Peyer's patch (tissue), 4 donors: ENCODE data around the gene SF3A2. TPM values are rescaled to one million over a fixed set of nuclear protein-coding genes. Genes with fewer than 3 reads are reported as not detected.

ENCODE experiments used
- DNase-seq, 3 donors: peaks; one replicate each; pipeline ENCODE4 v3.0.0-alpha.2; 2017 to 2019
- H3K27ac ChIP-seq, 4 donors: fragments of 200-600 bp; sonication (generic); one replicate each; pipeline ENCODE4 v1.5.1; 2016 to 2019
- H3K27me3 ChIP-seq, 2 donors: fragments of 200-600 bp; sonication (generic); one replicate each; pipeline ENCODE4 v1.5.1; 2019
- H3K36me3 ChIP-seq, 3 donors: fragments of 200-600 bp; sonication (generic); one replicate each; pipeline ENCODE4 v1.5.1; 2016 to 2019
- H3K4me1 ChIP-seq, 4 donors: fragments of 200-600 bp; sonication (generic); one replicate each; pipeline ENCODE4 v1.5.1; 2016 to 2019
- H3K4me3 ChIP-seq, 4 donors: fragments of 200-600 bp; sonication (generic); 1 replicate in 3 of 4; 2 replicates in 1 of 4; pipeline ENCODE4 v1.5.1; 2016 to 2019; ENCODE audit warnings: mild to moderate bottlenecking in 1 of 4
- H3K9me3 ChIP-seq, 4 donors: fragments of 200-600 bp; sonication (generic); one replicate each; pipeline ENCODE4 v1.5.1; 2016 to 2019; ENCODE audit warnings: mild to moderate bottlenecking in 1 of 4
- POLR2A ChIP-seq, 2 donors: fragments of 450-650 bp; IDR thresholded peaks; one replicate each; pipeline ENCODE4 v1.5.1; 2017; ENCODE audit warnings: antibody characterized with exemption in 2 of 2, mild to moderate bottlenecking in 2 of 2, moderate library complexity in 2 of 2
- total RNA-seq, 4 donors: library from RNA; depleted of rRNA; stranded (reverse); fragments of >200 nt; gene quantifications; one replicate each; pipeline ENCODE4 v1.1.0, GENCODE V29; 2016
- TF ChIP-seq, protein P1 (sequence below), 6 experiments: fragments of 450-650 bp in 4 of 6; fragments of 200-600 bp in 2 of 6; sonication (generic) in 1 of 6; IDR thresholded peaks; one replicate each; pipeline ENCODE4 v1.5.1; 2017 to 2019; ENCODE audit warnings: antibody characterized with exemption in 6 of 6, mild to moderate bottlenecking in 3 of 6, moderate library complexity in 1 of 6

SF3A2 gene
- total RNA-seq, 4 donors from 2014 or later: 38.7 to 133 (median 72.3) TPM

DNA sequence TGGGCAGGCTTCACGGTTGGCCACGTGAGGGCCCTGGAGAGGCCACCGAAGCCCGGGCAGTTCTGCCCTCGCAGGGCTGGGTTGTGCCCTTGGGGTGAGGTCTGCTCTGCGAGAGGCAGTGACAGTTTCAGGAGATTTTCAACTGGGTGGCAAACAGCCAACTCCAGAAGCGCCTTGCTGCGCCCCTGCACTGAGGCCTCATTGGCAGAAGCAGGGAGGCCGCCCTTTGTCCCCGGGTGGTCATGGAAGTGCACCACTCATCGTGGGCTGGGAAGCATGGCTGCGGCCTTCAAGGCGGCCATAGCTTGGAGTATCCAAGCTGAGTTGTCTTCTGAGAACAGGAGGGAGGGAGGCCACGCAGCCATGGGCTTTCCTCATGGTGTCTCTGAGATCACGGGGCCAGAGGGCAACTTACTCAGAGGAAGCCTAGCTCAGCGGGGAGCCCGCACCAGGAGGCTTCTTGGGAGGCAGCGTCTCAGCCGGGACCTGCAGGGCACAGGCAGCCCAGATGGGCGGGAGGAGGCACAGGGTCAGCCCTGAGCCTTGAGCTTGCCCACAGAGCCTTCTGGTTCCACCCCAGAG, 15.3 kb upstream of the SF3A2 start:
- H3K27me3 ChIP-seq: no peaks in the 10 kb centered on the region
- peaks cover 0 to 5% (median 0%) of the 10 kb centered on the region in 4 donors for H3K4me1 ChIP-seq
- TF ChIP-seq POLR2A (IDR thresholded peaks at IDR 0.05): no peak
- TF ChIP-seq, protein P1, sequence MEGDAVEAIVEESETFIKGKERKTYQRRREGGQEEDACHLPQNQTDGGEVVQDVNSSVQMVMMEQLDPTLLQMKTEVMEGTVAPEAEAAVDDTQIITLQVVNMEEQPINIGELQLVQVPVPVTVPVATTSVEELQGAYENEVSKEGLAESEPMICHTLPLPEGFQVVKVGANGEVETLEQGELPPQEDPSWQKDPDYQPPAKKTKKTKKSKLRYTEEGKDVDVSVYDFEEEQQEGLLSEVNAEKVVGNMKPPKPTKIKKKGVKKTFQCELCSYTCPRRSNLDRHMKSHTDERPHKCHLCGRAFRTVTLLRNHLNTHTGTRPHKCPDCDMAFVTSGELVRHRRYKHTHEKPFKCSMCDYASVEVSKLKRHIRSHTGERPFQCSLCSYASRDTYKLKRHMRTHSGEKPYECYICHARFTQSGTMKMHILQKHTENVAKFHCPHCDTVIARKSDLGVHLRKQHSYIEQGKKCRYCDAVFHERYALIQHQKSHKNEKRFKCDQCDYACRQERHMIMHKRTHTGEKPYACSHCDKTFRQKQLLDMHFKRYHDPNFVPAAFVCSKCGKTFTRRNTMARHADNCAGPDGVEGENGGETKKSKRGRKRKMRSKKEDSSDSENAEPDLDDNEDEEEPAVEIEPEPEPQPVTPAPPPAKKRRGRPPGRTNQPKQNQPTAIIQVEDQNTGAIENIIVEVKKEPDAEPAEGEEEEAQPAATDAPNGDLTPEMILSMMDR (IDR thresholded peaks at IDR 0.05): no peak
- no peaks in the 10 kb centered on the region for H3K9me3 ChIP-seq
- H3K4me3 ChIP-seq: no peak overlapping the region
- DNase-seq: no peak
- H3K36me3 ChIP-seq: peaks cover 0 to 98% (median 0%) of the 10 kb centered on the region in 3 donors
- H3K27ac ChIP-seq: no peak overlapping the region

DNA sequence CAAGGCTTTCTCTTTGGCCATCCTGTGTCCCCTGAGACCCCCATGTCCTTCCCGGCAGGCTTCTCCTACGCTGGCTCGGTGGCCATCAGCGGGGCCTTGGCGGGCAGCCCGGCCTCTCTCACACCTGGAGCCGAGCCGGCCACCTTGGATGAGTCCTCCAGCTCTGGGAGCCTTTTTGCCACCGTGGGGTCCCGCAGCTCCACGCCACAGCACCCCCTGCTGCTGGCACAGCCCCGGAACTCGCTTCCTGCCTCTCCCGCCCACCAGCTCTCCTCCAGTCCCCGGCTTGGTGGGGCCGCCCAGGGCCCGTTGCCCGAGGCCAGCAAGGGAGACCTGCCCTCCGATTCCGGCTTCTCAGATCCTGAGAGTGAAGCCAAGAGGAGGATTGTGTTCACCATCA, 14.7 kb upstream of the SF3A2 start:
- Histone ChIP-seq H3K4me3 (no peak overlapping the region), H3K9me3 (no peaks in the 10 kb centered on the region), H3K36me3 (peaks cover 0 to 98% (median 0%) of the 10 kb centered on the region in 3 donors), H3K27ac (peak overlapping the region in 1 of 4 donors; percentile 14), H3K4me1 (peaks cover 0 to 5% (median under 1%) of the 10 kb centered on the region in 4 donors), H3K27me3 (no peaks in the 10 kb centered on the region)
- DNase-seq: no peak
- TF ChIP-seq POLR2A (IDR thresholded peaks at IDR 0.05): no peak
- TF ChIP-seq, protein P1 (IDR thresholded peaks at IDR 0.05): no peak

DNA sequence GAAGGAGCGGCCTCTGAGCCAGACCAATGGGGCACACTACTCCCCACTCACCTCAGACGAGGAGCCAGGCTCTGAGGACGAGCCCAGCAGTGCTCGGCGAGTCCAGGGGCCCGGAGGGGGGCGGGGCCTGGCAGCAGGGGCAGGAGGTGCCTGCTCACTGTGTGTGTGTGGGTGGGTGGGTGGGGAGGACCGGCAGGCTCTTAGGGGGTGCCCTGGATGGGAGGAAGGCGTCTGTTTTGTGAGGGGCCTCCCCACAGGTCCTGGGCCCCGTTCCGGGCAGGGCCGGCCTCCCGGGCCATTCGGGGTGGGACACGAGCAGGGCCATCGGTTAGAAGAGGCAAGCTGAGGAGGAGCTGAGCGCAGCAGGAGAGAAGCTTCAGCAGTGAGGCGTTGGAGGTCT, 13.2 kb upstream of the SF3A2 start:
- DNase-seq: no peak
- Histone ChIP-seq H3K9me3 (no peaks in the 10 kb centered on the region), H3K4me3 (no peak overlapping the region), H3K36me3 (peaks cover 0 to 98% (median 0%) of the 10 kb centered on the region in 3 donors), H3K27me3 (no peaks in the 10 kb centered on the region), H3K4me1 (peaks cover 0 to 5% (median 2%) of the 10 kb centered on the region in 4 donors), H3K27ac (peak overlapping the region in 2 of 4 donors; percentile 40 to 75)
- TF ChIP-seq, protein P1 (IDR thresholded peaks at IDR 0.05): no peak
- TF ChIP-seq POLR2A (IDR thresholded peaks at IDR 0.05): no peak

DNA sequence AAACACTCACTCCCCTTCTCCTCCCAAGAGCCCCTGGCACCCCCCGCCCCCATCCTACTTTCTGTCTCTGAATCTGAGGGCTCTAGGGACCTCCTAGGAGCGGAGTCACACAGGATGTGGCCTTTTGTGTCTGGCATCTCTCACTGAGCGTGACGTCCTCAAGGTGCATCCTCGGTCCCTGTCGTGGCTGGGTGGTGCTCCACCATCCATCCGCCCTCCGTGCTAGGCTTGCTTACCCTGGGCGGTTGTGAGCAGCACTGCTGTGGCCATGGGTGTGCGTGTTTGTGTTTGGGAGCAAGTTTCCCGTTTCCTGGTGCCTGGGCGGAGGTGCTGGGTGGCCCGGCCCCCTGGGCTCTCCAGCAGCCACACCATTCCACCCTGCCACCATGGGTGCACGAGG, 12.7 kb upstream of the SF3A2 start:
- Histone ChIP-seq H3K4me3 (no peak overlapping the region), H3K27me3 (no peaks in the 10 kb centered on the region), H3K4me1 (peaks cover 0 to 5% (median 2%) of the 10 kb centered on the region in 4 donors), H3K36me3 (peaks cover 0 to 99% (median 0%) of the 10 kb centered on the region in 3 donors), H3K9me3 (no peaks in the 10 kb centered on the region), H3K27ac (peak overlapping the region in 2 of 4 donors; percentile 16 to 75)
- DNase-seq: peak in 2 of 3 donors; percentile 87 to 89
- no peak for TF ChIP-seq POLR2A (IDR thresholded peaks at IDR 0.05)
- TF ChIP-seq, protein P1 (IDR thresholded peaks at IDR 0.05): no peak

DNA sequence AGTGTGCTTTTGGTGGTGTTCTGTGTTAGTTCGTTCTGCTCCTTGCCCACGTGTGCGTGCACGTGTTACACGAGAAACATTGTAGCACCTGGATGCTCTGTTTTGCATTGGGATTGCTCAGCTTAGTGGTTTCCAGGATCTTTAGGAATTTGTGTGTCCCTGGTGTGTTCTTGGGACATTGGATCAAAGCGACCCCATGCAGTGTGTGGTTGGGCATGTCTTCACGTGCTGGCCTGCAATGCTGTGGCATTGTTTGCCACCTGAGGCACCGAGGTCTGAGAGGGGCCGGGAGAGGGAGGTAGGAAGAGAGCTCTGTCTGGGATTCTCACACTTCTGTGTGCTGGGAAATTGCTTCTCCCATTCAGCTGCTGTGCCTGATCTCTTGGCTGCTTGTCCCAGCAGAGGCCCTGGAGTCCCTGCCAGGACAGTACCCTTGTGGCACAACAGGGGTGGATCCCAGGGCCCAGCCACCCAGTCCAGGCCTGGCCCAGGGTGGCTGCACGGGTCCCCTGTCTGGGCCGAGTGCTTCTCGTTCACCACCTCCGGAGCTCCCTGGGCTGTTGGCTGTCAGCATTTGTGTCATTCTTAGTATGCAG, 11.8 kb upstream of the SF3A2 start:
- Histone ChIP-seq H3K4me1 (peaks cover 0 to 5% (median 2%) of the 10 kb centered on the region in 4 donors), H3K27ac (peak overlapping the region in 2 of 4 donors; percentile 16 to 75), H3K4me3 (no peak overlapping the region), H3K36me3 (peaks cover 0 to 99% (median 0%) of the 10 kb centered on the region in 3 donors), H3K27me3 (no peaks in the 10 kb centered on the region), H3K9me3 (no peaks in the 10 kb centered on the region)
- TF ChIP-seq, protein P1 (IDR thresholded peaks at IDR 0.05): no peak
- TF ChIP-seq POLR2A (IDR thresholded peaks at IDR 0.05): no peak
- no peak for DNase-seq
